SK-N-SH treated with all-trans-retinoic acid at 6 μM for 48 hours (cell line): ENCODE results near the gene NOL9.
A peak's percentile ranks its signal among the peaks of the same experiment; 100 is the strongest.

ENCODE experiments used
- ATAC-seq: fragments of 200-7000 bp; cut with Tn5 transposase; 3 replicates; pipeline ENCODE4 v1.9.1; 2020; ENCODE audit warnings: mild to moderate bottlenecking, moderate library complexity
- ARNTL ChIP-seq: fragments of 450-650 bp; formaldehyde crosslinking; IDR thresholded peaks from 2 replicates; pipeline ENCODE4 v1.5.0; 2020; ENCODE audit warnings: low read depth, mild to moderate bottlenecking, moderate library complexity, borderline replicate concordance
- BACH2 ChIP-seq: fragments of 250-450 bp; sonication (Bioruptor Pico); IDR thresholded peaks from 2 replicates; pipeline ENCODE4 v1.9.0; 2021; ENCODE audit warnings: mild to moderate bottlenecking, borderline replicate concordance
- CSDC2 ChIP-seq: fragments of 250-450 bp; sonication (Bioruptor Pico); IDR thresholded peaks from 2 replicates; pipeline ENCODE4 v1.5.0; 2020; ENCODE audit warnings: mild to moderate bottlenecking, moderate library complexity
- ESRRG ChIP-seq: fragments of 250-450 bp; sonication (Bioruptor Pico); IDR thresholded peaks from 2 replicates; pipeline ENCODE4 v1.6.1; 2021; ENCODE audit warnings: mild to moderate bottlenecking
- GLIS3 ChIP-seq: fragments of 250-450 bp; sonication (Bioruptor Pico); IDR thresholded peaks from 2 replicates; pipeline ENCODE4 v1.5.0; 2020; ENCODE audit warnings: mild to moderate bottlenecking, moderate library complexity
- ISL1 ChIP-seq: fragments of 250-450 bp; sonication (Bioruptor Pico); IDR thresholded peaks from 2 replicates; pipeline ENCODE4 v2.1.2; 2022; ENCODE audit warnings: mild to moderate bottlenecking, moderate library complexity
- OSR1 ChIP-seq: fragments of 250-450 bp; sonication (Bioruptor Pico); IDR thresholded peaks from 2 replicates; pipeline ENCODE4 v1.8.0; 2022; ENCODE audit warnings: moderate library complexity, mild to moderate bottlenecking, inconsistent platforms
- RARB ChIP-seq: fragments of 250-450 bp; sonication (Bioruptor Pico); IDR thresholded peaks from 2 replicates; pipeline ENCODE4 v1.8.0; 2021; ENCODE audit warnings: mild to moderate bottlenecking, moderate library complexity
- SNAI2 ChIP-seq: fragments of 250-450 bp; sonication (Bioruptor Pico); IDR thresholded peaks from 2 replicates; pipeline ENCODE4 v1.5.0; 2020; ENCODE audit warnings: mild to moderate bottlenecking, moderate library complexity
- TCF4 ChIP-seq: fragments of 250-450 bp; sonication (Bioruptor Pico); IDR thresholded peaks from 2 replicates; pipeline ENCODE4 v1.8.0; 2021; ENCODE audit warnings: mild to moderate bottlenecking, moderate library complexity, borderline replicate concordance
- TOX ChIP-seq: fragments of 250-450 bp; sonication (Bioruptor Pico); IDR thresholded peaks from 2 replicates; pipeline ENCODE4 v1.8.0; 2021; ENCODE audit warnings: mild to moderate bottlenecking, moderate library complexity, borderline replicate concordance
- ZC3H10 ChIP-seq: fragments of 250-450 bp; sonication (Bioruptor Pico); IDR thresholded peaks from 2 replicates; pipeline ENCODE4 v1.5.1; 2021; ENCODE audit warnings: mild to moderate bottlenecking, moderate library complexity
- ZFP3 ChIP-seq: fragments of 250-450 bp; sonication (Bioruptor Pico); IDR thresholded peaks from 2 replicates; pipeline ENCODE4 v1.5.0; 2020; ENCODE audit warnings: mild to moderate bottlenecking, moderate library complexity
- ZFP30 ChIP-seq: fragments of 450-650 bp; formaldehyde crosslinking; IDR thresholded peaks from 2 replicates; pipeline ENCODE4 v1.5.0; 2022; ENCODE audit warnings: mild to moderate bottlenecking, moderate library complexity
- ZNF70 ChIP-seq: fragments of 450-650 bp; formaldehyde crosslinking; IDR thresholded peaks from 2 replicates; pipeline ENCODE4 v1.5.0; 2020; ENCODE audit warnings: mild to moderate bottlenecking, moderate library complexity
- TF ChIP-seq, protein P1 (sequence below): fragments of 250-450 bp; sonication (Bioruptor Pico); IDR thresholded peaks from 2 replicates; pipeline ENCODE4 v1.8.0; 2021; ENCODE audit warnings: low read depth, mild to moderate bottlenecking, moderate library complexity, borderline replicate concordance
- TF ChIP-seq, protein P2 (sequence below): fragments of 250-450 bp; sonication (Bioruptor Pico); IDR thresholded peaks from 2 replicates; pipeline ENCODE4 v1.8.0; 2020; ENCODE audit warnings: mild to moderate bottlenecking, moderate library complexity, borderline replicate concordance
- TF ChIP-seq, protein P3 (sequence below): fragments of 250-450 bp; sonication (Bioruptor Pico); IDR thresholded peaks from 2 replicates; pipeline ENCODE4 v1.5.1; 2020; ENCODE audit warnings: low read depth, mild to moderate bottlenecking, moderate library complexity
- TF ChIP-seq, protein P4 (sequence below): fragments of 250-450 bp; sonication (Bioruptor Pico); IDR thresholded peaks from 2 replicates; pipeline ENCODE4 v1.5.0; 2020; ENCODE audit warnings: mild to moderate bottlenecking, moderate library complexity

NOL9 gene

DNA sequence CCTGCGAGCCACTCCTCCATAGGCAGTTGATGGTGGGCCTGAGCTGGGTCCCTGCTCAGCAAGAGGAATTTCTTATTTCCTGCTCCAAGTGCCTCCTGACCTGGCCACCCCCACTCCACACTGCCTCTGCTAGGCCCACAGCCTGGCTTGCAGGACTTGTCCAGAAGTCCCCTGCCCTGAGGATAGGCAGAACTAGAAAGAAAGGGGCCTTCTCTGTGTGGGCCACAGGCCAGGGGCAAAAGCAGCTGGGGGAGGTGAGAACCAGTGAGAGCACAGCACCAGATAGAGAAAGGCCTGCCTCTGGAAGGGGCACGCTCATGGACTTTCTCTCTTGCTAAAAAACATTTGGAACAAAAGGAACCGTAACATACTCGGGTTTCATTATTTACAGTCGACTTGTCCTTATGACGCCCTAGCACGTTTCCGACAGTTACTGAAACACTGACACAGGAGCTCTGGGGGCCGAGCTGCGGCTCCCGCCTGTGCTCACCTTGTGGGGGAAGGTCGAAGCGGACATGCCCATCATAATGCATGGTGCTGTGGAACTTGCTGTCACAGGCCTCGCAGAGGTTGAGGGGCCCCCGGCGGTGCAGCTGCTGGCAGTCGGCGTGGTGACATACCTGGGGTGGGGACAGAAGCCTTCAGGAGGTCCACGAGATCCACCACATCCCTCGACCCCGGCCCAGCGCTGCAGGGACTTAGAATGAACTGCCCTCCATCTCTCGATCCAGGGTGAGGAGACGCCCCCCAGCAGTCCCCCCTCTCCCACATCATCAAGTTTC is 77.1 kb downstream of the NOL9 start (continued):
- no peak for TF ChIP-seq SNAI2 (CRISPR knock-in tag)

DNA sequence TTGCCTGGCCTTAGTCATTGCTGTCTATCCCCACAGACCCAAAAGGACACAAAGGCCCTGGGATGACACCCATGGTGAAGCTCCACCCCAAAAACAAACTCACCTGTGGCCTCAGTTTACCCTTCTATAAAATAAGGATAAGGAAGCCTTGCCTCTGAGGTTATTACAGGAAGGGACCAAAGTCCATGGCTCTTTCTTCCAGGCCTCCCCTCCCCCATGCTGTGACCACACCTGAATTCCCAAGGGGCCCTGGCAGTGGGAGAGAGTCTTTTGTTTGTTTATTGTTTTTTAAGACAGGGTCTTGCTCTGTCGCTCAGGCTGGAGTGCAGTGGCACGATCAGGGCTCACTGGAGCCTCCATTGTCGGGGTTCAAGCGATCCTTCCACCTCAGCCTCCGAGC is 77.8 kb downstream of the NOL9 start:
- no peak for TF ChIP-seq TCF4 (CRISPR knock-in tag)
- no peak for TF ChIP-seq ISL1 (CRISPR knock-in tag)
- TF ChIP-seq, protein P1, sequence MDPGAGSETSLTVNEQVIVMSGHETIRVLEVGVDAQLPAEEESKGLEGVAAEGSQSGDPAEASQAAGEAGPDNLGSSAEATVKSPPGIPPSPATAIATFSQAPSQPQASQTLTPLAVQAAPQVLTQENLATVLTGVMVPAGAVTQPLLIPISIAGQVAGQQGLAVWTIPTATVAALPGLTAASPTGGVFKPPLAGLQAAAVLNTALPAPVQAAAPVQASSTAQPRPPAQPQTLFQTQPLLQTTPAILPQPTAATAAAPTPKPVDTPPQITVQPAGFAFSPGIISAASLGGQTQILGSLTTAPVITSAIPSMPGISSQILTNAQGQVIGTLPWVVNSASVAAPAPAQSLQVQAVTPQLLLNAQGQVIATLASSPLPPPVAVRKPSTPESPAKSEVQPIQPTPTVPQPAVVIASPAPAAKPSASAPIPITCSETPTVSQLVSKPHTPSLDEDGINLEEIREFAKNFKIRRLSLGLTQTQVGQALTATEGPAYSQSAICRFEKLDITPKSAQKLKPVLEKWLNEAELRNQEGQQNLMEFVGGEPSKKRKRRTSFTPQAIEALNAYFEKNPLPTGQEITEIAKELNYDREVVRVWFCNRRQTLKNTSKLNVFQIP (CRISPR knock-in tag), result no peak
- TF ChIP-seq CSDC2 (CRISPR knock-in tag), result no peak
- TF ChIP-seq, protein P2, sequence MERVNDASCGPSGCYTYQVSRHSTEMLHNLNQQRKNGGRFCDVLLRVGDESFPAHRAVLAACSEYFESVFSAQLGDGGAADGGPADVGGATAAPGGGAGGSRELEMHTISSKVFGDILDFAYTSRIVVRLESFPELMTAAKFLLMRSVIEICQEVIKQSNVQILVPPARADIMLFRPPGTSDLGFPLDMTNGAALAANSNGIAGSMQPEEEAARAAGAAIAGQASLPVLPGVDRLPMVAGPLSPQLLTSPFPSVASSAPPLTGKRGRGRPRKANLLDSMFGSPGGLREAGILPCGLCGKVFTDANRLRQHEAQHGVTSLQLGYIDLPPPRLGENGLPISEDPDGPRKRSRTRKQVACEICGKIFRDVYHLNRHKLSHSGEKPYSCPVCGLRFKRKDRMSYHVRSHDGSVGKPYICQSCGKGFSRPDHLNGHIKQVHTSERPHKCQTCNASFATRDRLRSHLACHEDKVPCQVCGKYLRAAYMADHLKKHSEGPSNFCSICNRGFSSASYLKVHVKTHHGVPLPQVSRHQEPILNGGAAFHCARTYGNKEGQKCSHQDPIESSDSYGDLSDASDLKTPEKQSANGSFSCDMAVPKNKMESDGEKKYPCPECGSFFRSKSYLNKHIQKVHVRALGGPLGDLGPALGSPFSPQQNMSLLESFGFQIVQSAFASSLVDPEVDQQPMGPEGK (CRISPR knock-in tag), result no peak
- no peak for TF ChIP-seq ZFP30 (CRISPR knock-in tag)
- TF ChIP-seq, protein P3, sequence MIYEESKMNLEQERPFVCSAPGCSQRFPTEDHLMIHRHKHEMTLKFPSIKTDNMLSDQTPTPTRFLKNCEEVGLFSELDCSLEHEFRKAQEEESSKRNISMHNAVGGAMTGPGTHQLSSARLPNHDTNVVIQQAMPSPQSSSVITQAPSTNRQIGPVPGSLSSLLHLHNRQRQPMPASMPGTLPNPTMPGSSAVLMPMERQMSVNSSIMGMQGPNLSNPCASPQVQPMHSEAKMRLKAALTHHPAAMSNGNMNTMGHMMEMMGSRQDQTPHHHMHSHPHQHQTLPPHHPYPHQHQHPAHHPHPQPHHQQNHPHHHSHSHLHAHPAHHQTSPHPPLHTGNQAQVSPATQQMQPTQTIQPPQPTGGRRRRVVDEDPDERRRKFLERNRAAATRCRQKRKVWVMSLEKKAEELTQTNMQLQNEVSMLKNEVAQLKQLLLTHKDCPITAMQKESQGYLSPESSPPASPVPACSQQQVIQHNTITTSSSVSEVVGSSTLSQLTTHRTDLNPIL (CRISPR knock-in tag), result no peak
- TF ChIP-seq BACH2 (CRISPR knock-in tag), result no peak
- TF ChIP-seq RARB (CRISPR knock-in tag), result no peak
- TF ChIP-seq TOX (CRISPR knock-in tag), result no peak
- TF ChIP-seq ZNF70 (CRISPR knock-in tag), result no peak
- no peak for TF ChIP-seq ZC3H10 (CRISPR knock-in tag)
- TF ChIP-seq, protein P4, sequence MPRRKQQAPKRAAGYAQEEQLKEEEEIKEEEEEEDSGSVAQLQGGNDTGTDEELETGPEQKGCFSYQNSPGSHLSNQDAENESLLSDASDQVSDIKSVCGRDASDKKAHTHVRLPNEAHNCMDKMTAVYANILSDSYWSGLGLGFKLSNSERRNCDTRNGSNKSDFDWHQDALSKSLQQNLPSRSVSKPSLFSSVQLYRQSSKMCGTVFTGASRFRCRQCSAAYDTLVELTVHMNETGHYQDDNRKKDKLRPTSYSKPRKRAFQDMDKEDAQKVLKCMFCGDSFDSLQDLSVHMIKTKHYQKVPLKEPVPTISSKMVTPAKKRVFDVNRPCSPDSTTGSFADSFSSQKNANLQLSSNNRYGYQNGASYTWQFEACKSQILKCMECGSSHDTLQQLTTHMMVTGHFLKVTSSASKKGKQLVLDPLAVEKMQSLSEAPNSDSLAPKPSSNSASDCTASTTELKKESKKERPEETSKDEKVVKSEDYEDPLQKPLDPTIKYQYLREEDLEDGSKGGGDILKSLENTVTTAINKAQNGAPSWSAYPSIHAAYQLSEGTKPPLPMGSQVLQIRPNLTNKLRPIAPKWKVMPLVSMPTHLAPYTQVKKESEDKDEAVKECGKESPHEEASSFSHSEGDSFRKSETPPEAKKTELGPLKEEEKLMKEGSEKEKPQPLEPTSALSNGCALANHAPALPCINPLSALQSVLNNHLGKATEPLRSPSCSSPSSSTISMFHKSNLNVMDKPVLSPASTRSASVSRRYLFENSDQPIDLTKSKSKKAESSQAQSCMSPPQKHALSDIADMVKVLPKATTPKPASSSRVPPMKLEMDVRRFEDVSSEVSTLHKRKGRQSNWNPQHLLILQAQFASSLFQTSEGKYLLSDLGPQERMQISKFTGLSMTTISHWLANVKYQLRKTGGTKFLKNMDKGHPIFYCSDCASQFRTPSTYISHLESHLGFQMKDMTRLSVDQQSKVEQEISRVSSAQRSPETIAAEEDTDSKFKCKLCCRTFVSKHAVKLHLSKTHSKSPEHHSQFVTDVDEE (CRISPR knock-in tag), result no peak
- TF ChIP-seq ZFP3 (CRISPR knock-in tag), result no peak
- TF ChIP-seq SNAI2 (CRISPR knock-in tag), result no peak
- no peak for TF ChIP-seq ESRRG (CRISPR knock-in tag)
- no peak for TF ChIP-seq GLIS3 (CRISPR knock-in tag)
- TF ChIP-seq ARNTL, result no peak
- ATAC-seq, result no peak

DNA sequence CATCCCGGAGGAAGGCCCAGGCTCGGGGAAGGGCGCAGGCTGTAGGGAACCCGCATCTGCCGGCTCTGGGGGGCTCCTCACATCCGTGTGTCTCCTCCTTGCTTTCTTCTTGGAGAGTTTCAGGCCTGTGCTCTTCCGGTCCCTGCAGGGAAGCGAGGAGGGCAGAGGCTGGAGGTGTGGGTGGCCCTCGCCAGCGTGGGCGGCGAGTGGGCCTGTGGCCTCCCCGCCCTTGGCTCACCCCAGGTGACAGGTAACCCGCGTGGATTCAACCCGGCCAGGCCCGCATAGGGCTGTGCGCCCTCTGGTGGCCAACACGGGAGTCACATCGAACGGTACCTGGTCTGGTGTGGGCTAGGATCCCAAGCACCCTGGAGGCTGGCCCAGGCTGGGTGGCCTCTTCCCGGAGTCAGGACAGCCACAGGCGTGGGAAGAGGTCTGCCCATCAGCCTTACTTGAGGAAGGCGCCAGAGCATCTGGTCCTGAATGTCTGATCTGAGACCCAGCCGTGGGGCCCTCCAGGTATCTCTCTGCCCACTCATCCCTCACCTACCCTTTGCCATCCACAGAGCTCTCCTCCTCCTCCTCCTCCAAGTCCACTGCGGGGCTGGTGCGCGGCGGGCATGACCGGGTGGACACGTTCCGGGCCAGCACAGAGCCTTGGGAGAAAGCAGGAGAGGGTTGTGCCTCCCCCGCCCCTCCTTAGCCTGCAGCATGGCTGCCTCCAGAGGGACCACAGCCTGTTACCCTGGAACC is 78.8 kb downstream of the NOL9 start:
- ATAC-seq, result peak; percentile 93
- TF ChIP-seq GLIS3 (CRISPR knock-in tag) (no peak), OSR1 (no peak), ZC3H10 (CRISPR knock-in tag) (no peak), ARNTL (no peak)
- TF ChIP-seq, protein P2 (CRISPR knock-in tag), result no peak
- TF ChIP-seq, protein P4 (CRISPR knock-in tag), result no peak
